ENCODE data around the gene CHIC2. TPM values are rescaled to one million over a fixed set of nuclear protein-coding genes. Genes with fewer than 3 reads are reported as not detected.

CHIC2 gene
- polyA plus RNA-seq, 1 donor from 2014 or later: 58.5 TPM

- H3K4me3 ChIP-seq (ENCODE audit: low read length): no peak overlapping the region
- H3K9ac ChIP-seq (ENCODE audit: low read length): no peak overlapping the region
- H3F3A ChIP-seq (ENCODE audit: insufficient read depth, low read length, poor library complexity, severe bottlenecking): no peaks in the 10 kb centered on the region
- no peaks in the 10 kb centered on the region for H4K20me1 ChIP-seq (ENCODE audit: insufficient read depth)
- TF ChIP-seq REST (IDR thresholded peaks at IDR 0.05; ENCODE audit: borderline replicate concordance) (no peak), TAF1 (IDR thresholded peaks at IDR 0.05; ENCODE audit: low read depth) (no peak), POLR2AphosphoS5 (IDR thresholded peaks at IDR 0.05) (no peak), RAD21 (conservative IDR thresholded peaks at IDR 0.05) (no peak), CTCF (IDR thresholded peaks at IDR 0.05; ENCODE audit: poor library complexity, severe bottlenecking) (no peak), MXI1 (conservative IDR thresholded peaks at IDR 0.05; ENCODE audit: poor library complexity, severe bottlenecking) (no peak), SMC3 (conservative IDR thresholded peaks at IDR 0.05; ENCODE audit: poor library complexity) (no peak), EP300 (conservative IDR thresholded peaks at IDR 0.05; ENCODE audit: poor library complexity, severe bottlenecking) (no peak), EZH2 (IDR thresholded peaks at IDR 0.05; ENCODE audit: borderline replicate concordance, insufficient read depth, low read length, poor library complexity, severe bottlenecking) (no peak)
- H3K9me2 ChIP-seq (ENCODE audit: insufficient read depth, low read length): no peaks in the 10 kb centered on the region
- no peaks in the 10 kb centered on the region for H3K9me3 ChIP-seq (ENCODE audit: low read length)
- H3K79me2 ChIP-seq (replicated peaks; ENCODE audit: insufficient read depth, low read length): peaks cover 96% of the 10 kb centered on the region
- H3K27me3 ChIP-seq (ENCODE audit: insufficient read depth, low read depth, low read length): no peaks in the 10 kb centered on the region
- H3K4me2 ChIP-seq (ENCODE audit: low read length): no peak overlapping the region
- H2AFZ ChIP-seq (ENCODE audit: low read depth, low read length): no peak overlapping the region
- no peaks in the 10 kb centered on the region for H3K36me3 ChIP-seq (ENCODE audit: insufficient read depth, low read length)
- H3K27ac ChIP-seq (ENCODE audit: low read length): no peak overlapping the region
Measured at GRCh38 chr4:54056360-54056759, 8.0 kb downstream of the CHIC2 start.

GRCh38 chr4:54055494-54055893, 8.9 kb downstream of the CHIC2 start:
- no peak overlapping the region for H3K27ac ChIP-seq (ENCODE audit: low read length)
- no peaks in the 10 kb centered on the region for H3K36me3 ChIP-seq (ENCODE audit: insufficient read depth, low read length)
- no peaks in the 10 kb centered on the region for H3F3A ChIP-seq (ENCODE audit: insufficient read depth, low read length, poor library complexity, severe bottlenecking)
- no peak for TF ChIP-seq REST (IDR thresholded peaks at IDR 0.05; ENCODE audit: borderline replicate concordance)
- H3K4me2 ChIP-seq (ENCODE audit: low read length): no peak overlapping the region
- H3K9me2 ChIP-seq (ENCODE audit: insufficient read depth, low read length): no peaks in the 10 kb centered on the region
- H3K79me2 ChIP-seq (replicated peaks; ENCODE audit: insufficient read depth, low read length): peaks cover 96% of the 10 kb centered on the region
- H4K20me1 ChIP-seq (ENCODE audit: insufficient read depth): no peaks in the 10 kb centered on the region
- H3K27me3 ChIP-seq (ENCODE audit: insufficient read depth, low read depth, low read length): no peaks in the 10 kb centered on the region
- H3K9me3 ChIP-seq (ENCODE audit: low read length): no peaks in the 10 kb centered on the region
- no peak overlapping the region for H2AFZ ChIP-seq (ENCODE audit: low read depth, low read length)
- H3K9ac ChIP-seq (ENCODE audit: low read length): no peak overlapping the region
- H3K4me3 ChIP-seq (ENCODE audit: low read length): no peak overlapping the region
